Measurements from ENCODE around the gene CENPN.

- TF ChIP-seq CTCF (IDR thresholded peaks at IDR 0.05; ENCODE audit: insufficient read depth, low read length, poor library complexity, severe bottlenecking) (no peak), EZH2phosphoT487 (conservative IDR thresholded peaks at IDR 0.05; ENCODE audit: low read length) (no peak)
Observed at GRCh38 chr16:81080233-81080632, 73.2 kb downstream of the CENPN start.

Measured in SU-DHL-6 (cell line).